ENCODE results near the gene ZDHHC5. TPM values are rescaled to one million over a fixed set of nuclear protein-coding genes. Genes with fewer than 3 reads are reported as not detected.

Gene ZDHHC5
- total RNA-seq, 1 experiment from 2014 or later: 80.6 TPM

- Histone ChIP-seq H3K4me1 (ENCODE audit: control insufficient read depth, insufficient read depth, low read length) (no peaks in the 10 kb centered on the region), H3K36me3 (ENCODE audit: control insufficient read depth, insufficient read depth, low read length) (peaks cover 22% of the 10 kb centered on the region), H3K4me3 (ENCODE audit: low read depth in 2 of 2, low read length in 2 of 2) (no peak overlapping the region), H3K27ac (ENCODE audit: low read length) (no peak overlapping the region), H3K27me3 (ENCODE audit: control insufficient read depth, insufficient read depth, low read length) (no peaks in the 10 kb centered on the region), H3K9me3 (ENCODE audit: control insufficient read depth, insufficient read depth, low read depth, low read length) (no peaks in the 10 kb centered on the region)
- in situ Hi-C loops (cut with HindIII; ENCODE audit: low pct_unique_long_range_greater_than_20kb, low sequenced_read_pairs) (no loop called here), intact Hi-C loops (cut with micrococcal nuclease; ENCODE audit: unreplicated experiment) (loop anchor here (1.0 kb wide), 1 partner anchor 14 kb away; no protein-coding TSS in a partner anchor)
- ATAC-seq: no peak
- BruUV-seq (replicated peaks): no TSS peak
- CTCF ChIA-PET: no interaction called here
- POLR2A ChIA-PET: no interaction called here
- DNase-seq (ENCODE audit: low read depth, low spot score): no peak
- TF ChIP-seq CTCF (IDR thresholded peaks at IDR 0.05): no peak
- no peak for TF ChIP-seq SIN3A (IDR thresholded peaks at IDR 0.05; ENCODE audit: borderline replicate concordance, insufficient read depth, low read depth, low read length)
- TF ChIP-seq POLR2AphosphoS5 (IDR thresholded peaks at IDR 0.05; ENCODE audit: low read depth, low read length): no peak
- no peak for TF ChIP-seq TCF7L2 (IDR thresholded peaks at IDR 0.05; ENCODE audit: low read depth, low read length)
- TF ChIP-seq REST (IDR thresholded peaks at IDR 0.05; ENCODE audit: insufficient read depth in 1 of 2, low read depth in 2 of 2, low read length in 1 of 2): no peak
Measured at GRCh38 chr11:57698843-57699365, 31.0 kb downstream of the ZDHHC5 start.

DNA sequence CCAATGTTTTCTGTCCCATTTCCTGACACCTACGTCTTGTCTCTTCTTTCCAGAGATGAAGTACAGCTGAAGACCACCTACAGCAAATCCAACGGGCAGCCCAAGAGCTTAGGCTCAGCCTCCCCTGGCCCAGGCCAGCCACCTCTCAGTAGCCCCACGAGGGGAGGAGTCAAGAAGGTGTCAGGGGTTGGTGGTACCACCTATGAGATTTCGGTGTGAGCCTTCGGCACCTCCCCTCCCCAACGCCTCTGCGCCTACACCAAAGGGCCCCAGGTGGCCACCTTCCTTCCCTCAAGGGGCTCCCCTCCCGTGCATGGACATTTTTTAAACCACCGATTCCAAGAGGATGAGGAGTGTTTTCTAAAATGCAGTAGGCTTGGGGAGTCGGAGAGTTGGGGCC is 31.9 kb downstream of the ZDHHC5 start:
- H3K4me3 ChIP-seq (ENCODE audit: low read depth in 2 of 2, low read length in 2 of 2): no peak overlapping the region
- H3K4me1 ChIP-seq (ENCODE audit: control insufficient read depth, insufficient read depth, low read length): no peaks in the 10 kb centered on the region
- no peak for TF ChIP-seq SIN3A (IDR thresholded peaks at IDR 0.05; ENCODE audit: borderline replicate concordance, insufficient read depth, low read depth, low read length)
- TF ChIP-seq REST (IDR thresholded peaks at IDR 0.05; ENCODE audit: insufficient read depth in 1 of 2, low read depth in 2 of 2, low read length in 1 of 2): no peak
- no peak for TF ChIP-seq TCF7L2 (IDR thresholded peaks at IDR 0.05; ENCODE audit: low read depth, low read length)
- no peak for TF ChIP-seq POLR2AphosphoS5 (IDR thresholded peaks at IDR 0.05; ENCODE audit: low read depth, low read length)
- TF ChIP-seq CTCF (IDR thresholded peaks at IDR 0.05): no peak
- ATAC-seq (no peak), DNase-seq (ENCODE audit: low read depth, low spot score) (no peak)
- CTCF ChIA-PET: no interaction called here
- intact Hi-C loops (cut with micrococcal nuclease; ENCODE audit: unreplicated experiment) (loop anchor here (1.0 kb wide), 1 partner anchor 15 kb away; no protein-coding TSS in a partner anchor), in situ Hi-C loops (cut with HindIII; ENCODE audit: low pct_unique_long_range_greater_than_20kb, low sequenced_read_pairs) (no loop called here)
- no peaks in the 10 kb centered on the region for H3K27me3 ChIP-seq (ENCODE audit: control insufficient read depth, insufficient read depth, low read length)
- no TSS peak for BruUV-seq (replicated peaks)
- H3K36me3 ChIP-seq (ENCODE audit: control insufficient read depth, insufficient read depth, low read length): peaks cover 22% of the 10 kb centered on the region
- H3K9me3 ChIP-seq (ENCODE audit: control insufficient read depth, insufficient read depth, low read depth, low read length): no peaks in the 10 kb centered on the region
- H3K27ac ChIP-seq (ENCODE audit: low read length): no peak overlapping the region
- POLR2A ChIA-PET: no interaction called here
